BLaER1 (cell line): ENCODE data around the gene DLG2.

Source experiments
- H3K27ac ChIP-seq: shearing (Covaris generic); formaldehyde crosslinking; 2 replicates; pipeline ENCODE4 v1.8.1; 2022
- H3K27me3 ChIP-seq: shearing (Covaris generic); formaldehyde crosslinking; 2 replicates; pipeline ENCODE4 v1.8.1; 2022
- H3K36me3 ChIP-seq: shearing (Covaris generic); formaldehyde crosslinking; 2 replicates; pipeline ENCODE4 v1.8.1; 2022
- H3K4me1 ChIP-seq: shearing (Covaris generic); formaldehyde crosslinking; 2 replicates; pipeline ENCODE4 v1.8.1; 2022
- H3K4me2 ChIP-seq: shearing (Covaris generic); formaldehyde crosslinking; 2 replicates; pipeline ENCODE4 v1.8.1; 2022
- H3K4me3 ChIP-seq: shearing (Covaris generic); formaldehyde crosslinking; 2 replicates; pipeline ENCODE4 v1.8.1; 2022
- H3K9ac ChIP-seq: shearing (Covaris generic); formaldehyde crosslinking; 2 replicates; pipeline ENCODE4 v1.8.1; 2022
- H3K9me3 ChIP-seq: shearing (Covaris generic); formaldehyde crosslinking; 2 replicates; pipeline ENCODE4 v1.8.1; 2022
- H4K20me1 ChIP-seq: shearing (Covaris generic); formaldehyde crosslinking; 2 replicates; pipeline ENCODE4 v1.8.1; 2022
- Cebpa-rat ChIP-seq: shearing (Covaris generic); IDR thresholded peaks from 2 replicates; pipeline ENCODE4 v1.8.1; 2022

Gene DLG2

GRCh38 chr11:84019571-84020194 lies 1607.5 kb downstream of the DLG2 start:
- no peak for TF ChIP-seq Cebpa-rat
- Histone ChIP-seq H3K9me3 (no peaks in the 10 kb centered on the region), H3K36me3 (no peaks in the 10 kb centered on the region), H4K20me1 (no peaks in the 10 kb centered on the region), H3K27ac (no peak overlapping the region), H3K4me1 (no peaks in the 10 kb centered on the region), H3K4me2 (no peak overlapping the region), H3K27me3 (no peaks in the 10 kb centered on the region), H3K9ac (no peak overlapping the region), H3K4me3 (no peak overlapping the region)

GRCh38 chr11:84014539-84014938 lies 1612.6 kb downstream of the DLG2 start:
- Histone ChIP-seq H4K20me1 (no peaks in the 10 kb centered on the region), H3K27me3 (no peaks in the 10 kb centered on the region), H3K4me2 (no peak overlapping the region), H3K9ac (no peak overlapping the region), H3K27ac (no peak overlapping the region), H3K4me1 (no peaks in the 10 kb centered on the region), H3K36me3 (no peaks in the 10 kb centered on the region), H3K4me3 (no peak overlapping the region), H3K9me3 (no peaks in the 10 kb centered on the region)
- no peak for TF ChIP-seq Cebpa-rat

- no peaks in the 10 kb centered on the region for H3K36me3 ChIP-seq
- H3K9me3 ChIP-seq, result no peaks in the 10 kb centered on the region
- no peak overlapping the region for H3K4me2 ChIP-seq
- H3K4me3 ChIP-seq, result no peak overlapping the region
- H3K27me3 ChIP-seq, result no peaks in the 10 kb centered on the region
- H3K27ac ChIP-seq, result no peak overlapping the region
- no peak overlapping the region for H3K9ac ChIP-seq
- no peak for TF ChIP-seq Cebpa-rat
- H3K4me1 ChIP-seq, result no peaks in the 10 kb centered on the region
- no peaks in the 10 kb centered on the region for H4K20me1 ChIP-seq
Measured at GRCh38 chr11:84012171-84012826, 1614.8 kb downstream of the DLG2 start.

- Histone ChIP-seq H3K36me3 (no peaks in the 10 kb centered on the region), H3K9me3 (peaks cover 34% of the 10 kb centered on the region), H3K4me1 (no peaks in the 10 kb centered on the region), H4K20me1 (no peaks in the 10 kb centered on the region), H3K4me2 (no peak overlapping the region), H3K27me3 (no peaks in the 10 kb centered on the region; the same call in 1 of the 2 replicates), H3K4me3 (no peak overlapping the region), H3K9ac (no peak overlapping the region), H3K27ac (no peak overlapping the region)
- TF ChIP-seq Cebpa-rat, result no peak
Measured at GRCh38 chr11:84003181-84003580, 1624.0 kb downstream of the DLG2 start.

GRCh38 chr11:83998921-83999320 lies 1628.2 kb downstream of the DLG2 start:
- Histone ChIP-seq H3K27ac (no peak overlapping the region), H3K4me2 (no peak overlapping the region), H3K4me1 (no peaks in the 10 kb centered on the region), H3K9ac (no peak overlapping the region), H3K4me3 (no peak overlapping the region), H3K9me3 (peaks cover 34% of the 10 kb centered on the region), H4K20me1 (no peaks in the 10 kb centered on the region), H3K36me3 (no peaks in the 10 kb centered on the region), H3K27me3 (no peaks in the 10 kb centered on the region; the same call in 1 of the 2 replicates)
- TF ChIP-seq Cebpa-rat, result no peak

GRCh38 chr11:83990160-83990733 lies 1636.9 kb downstream of the DLG2 start:
- Histone ChIP-seq H3K4me1 (no peaks in the 10 kb centered on the region), H3K36me3 (no peaks in the 10 kb centered on the region), H4K20me1 (no peaks in the 10 kb centered on the region), H3K4me3 (no peak overlapping the region), H3K9me3 (no peaks in the 10 kb centered on the region), H3K9ac (no peak overlapping the region), H3K27me3 (no peaks in the 10 kb centered on the region), H3K27ac (no peak overlapping the region), H3K4me2 (no peak overlapping the region)
- no peak for TF ChIP-seq Cebpa-rat

- no peaks in the 10 kb centered on the region for H3K36me3 ChIP-seq
- H3K4me2 ChIP-seq, result no peak overlapping the region
- H3K27me3 ChIP-seq, result no peaks in the 10 kb centered on the region
- H3K9ac ChIP-seq, result no peak overlapping the region
- no peak overlapping the region for H3K27ac ChIP-seq
- no peaks in the 10 kb centered on the region for H3K4me1 ChIP-seq
- no peak for TF ChIP-seq Cebpa-rat
- H3K9me3 ChIP-seq, result no peaks in the 10 kb centered on the region
- H4K20me1 ChIP-seq, result no peaks in the 10 kb centered on the region
- no peak overlapping the region for H3K4me3 ChIP-seq
Measured at GRCh38 chr11:83982825-83983224, 1644.3 kb downstream of the DLG2 start.

GRCh38 chr11:83979593-83979992 lies 1647.6 kb downstream of the DLG2 start:
- H3K36me3 ChIP-seq, result no peaks in the 10 kb centered on the region
- H3K4me1 ChIP-seq, result no peaks in the 10 kb centered on the region
- no peaks in the 10 kb centered on the region for H3K9me3 ChIP-seq
- no peak overlapping the region for H3K9ac ChIP-seq
- no peak overlapping the region for H3K4me3 ChIP-seq
- H3K27ac ChIP-seq, result no peak overlapping the region
- H3K27me3 ChIP-seq, result no peaks in the 10 kb centered on the region
- H3K4me2 ChIP-seq, result no peak overlapping the region
- no peaks in the 10 kb centered on the region for H4K20me1 ChIP-seq
- TF ChIP-seq Cebpa-rat, result no peak

GRCh38 chr11:83978942-83979341 lies 1648.2 kb downstream of the DLG2 start:
- no peak for TF ChIP-seq Cebpa-rat
- Histone ChIP-seq H3K36me3 (no peaks in the 10 kb centered on the region), H3K9me3 (no peaks in the 10 kb centered on the region), H3K4me3 (no peak overlapping the region), H4K20me1 (no peaks in the 10 kb centered on the region), H3K4me2 (no peak overlapping the region), H3K4me1 (no peaks in the 10 kb centered on the region), H3K27ac (no peak overlapping the region), H3K27me3 (no peaks in the 10 kb centered on the region), H3K9ac (no peak overlapping the region)

GRCh38 chr11:83976086-83976485 lies 1651.1 kb downstream of the DLG2 start:
- Histone ChIP-seq H3K36me3 (no peaks in the 10 kb centered on the region), H3K9ac (no peak overlapping the region), H3K4me2 (no peak overlapping the region), H3K9me3 (no peaks in the 10 kb centered on the region), H3K27me3 (no peaks in the 10 kb centered on the region), H3K27ac (no peak overlapping the region), H3K4me1 (no peaks in the 10 kb centered on the region), H4K20me1 (no peaks in the 10 kb centered on the region), H3K4me3 (no peak overlapping the region)
- TF ChIP-seq Cebpa-rat, result no peak
